DND-41 (cell line): ENCODE results near the gene RAVER2.

Experiments
- ATAC-seq: fragments of 200-7000 bp; cut with Tn5 transposase; 3 replicates; pipeline ENCODE4 v1.9.1; 2021; ENCODE audit warnings: low read depth; ENCODE audit not compliant: insufficient read depth
- DNase-seq: peaks from one replicate; pipeline ENCODE4 v3.0.0-alpha.2; 2020
- H2AFZ ChIP-seq: 2 replicates; pipeline ENCODE4 v1.6.0; 2012; ENCODE audit warnings: low read depth, low read length
- H3K27ac ChIP-seq: 2 replicates; pipeline ENCODE4 v1.5.1; 2012; ENCODE audit warnings: low read length, inconsistent platforms
- H3K27me3 ChIP-seq: fragments of 200-600 bp; sonication (generic); 2 replicates; pipeline ENCODE4 v1.6.0; 2012; ENCODE audit warnings: low read length, mild to moderate bottlenecking, inconsistent platforms; ENCODE audit not compliant: insufficient read depth, poor library complexity
- H3K36me3 ChIP-seq: 2 replicates; pipeline ENCODE4 v1.5.1; 2012; ENCODE audit warnings: low read length, inconsistent platforms; ENCODE audit not compliant: insufficient read depth
- H3K4me1 ChIP-seq: 2 replicates; pipeline ENCODE4 v1.5.1; 2012; ENCODE audit warnings: mild to moderate bottlenecking, low read length; ENCODE audit not compliant: insufficient read depth
- H3K4me2 ChIP-seq: 2 replicates; pipeline ENCODE4 v1.6.0; 2012; ENCODE audit warnings: mild to moderate bottlenecking, moderate library complexity, low read length, inconsistent platforms; ENCODE audit not compliant: insufficient read depth
- H3K4me3 ChIP-seq, 2 experiments: fragments of 200-600 bp in 1 of 2; shearing (Covaris generic) in 1 of 2; 2 replicates each; pipeline ENCODE4 v1.5.1; 2012 to 2016; ENCODE audit warnings: inconsistent platforms in 2 of 2, low read length in 2 of 2, mild to moderate bottlenecking in 2 of 2, low read depth in 1 of 2, moderate library complexity in 1 of 2
- H3K79me2 ChIP-seq: 2 replicates; pipeline ENCODE4 v1.6.0; 2012; ENCODE audit warnings: low read length, inconsistent platforms; ENCODE audit not compliant: insufficient read depth
- H3K9ac ChIP-seq: 2 replicates; pipeline ENCODE4 v1.6.0; 2012; ENCODE audit warnings: low read depth, mild to moderate bottlenecking, inconsistent platforms, low read length, moderate library complexity
- H3K9me3 ChIP-seq: 2 replicates; pipeline ENCODE4 v1.5.1; 2012; ENCODE audit warnings: low read length, moderate library complexity, mild to moderate bottlenecking, inconsistent platforms; ENCODE audit not compliant: insufficient read depth, severe bottlenecking
- H4K20me1 ChIP-seq: 2 replicates; pipeline ENCODE4 v1.6.0; 2012; ENCODE audit warnings: low read length; ENCODE audit not compliant: insufficient read depth
- EZH2 ChIP-seq: IDR thresholded peaks from 3 replicates; pipeline ENCODE4 v1.6.1; 2012; ENCODE audit warnings: borderline replicate concordance, low read depth, mild to moderate bottlenecking, moderate library complexity, low read length, inconsistent platforms; ENCODE audit not compliant: severe bottlenecking
- TF ChIP-seq, protein P1 (sequence below): IDR thresholded peaks from 2 replicates; pipeline ENCODE4 v1.5.1; 2012; ENCODE audit warnings: borderline replicate concordance, low read length, moderate library complexity, mild to moderate bottlenecking; ENCODE audit not compliant: poor library complexity, severe bottlenecking; ENCODE audit errors: extremely low read depth

RAVER2 gene

DNA sequence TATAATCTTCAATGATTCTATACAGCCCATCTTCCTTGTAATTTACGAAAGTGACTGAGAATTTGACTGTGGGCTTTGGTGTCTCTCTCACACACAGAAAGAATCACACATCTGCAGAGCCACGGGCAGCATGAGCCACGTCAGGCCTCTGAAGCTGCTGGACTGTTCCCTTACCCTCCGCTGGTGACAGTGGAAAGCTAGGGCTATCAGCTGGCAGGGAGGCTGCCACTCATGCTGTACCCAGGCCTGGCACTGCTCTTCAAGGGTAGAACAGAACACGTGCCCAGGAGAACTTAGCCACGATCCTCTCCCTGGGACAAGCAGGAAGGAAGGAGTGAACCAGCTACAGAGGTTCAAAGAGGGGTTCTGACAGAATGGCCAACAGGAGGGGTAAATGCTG is 130.7 kb downstream of the RAVER2 start:
- DNase-seq, result no peak
- H3K4me3 ChIP-seq, result no peak overlapping the region
- no peak overlapping the region for H2AFZ ChIP-seq
- no peak for ATAC-seq
- no peaks in the 10 kb centered on the region for H3K79me2 ChIP-seq
- peaks cover 80% of the 10 kb centered on the region for H3K36me3 ChIP-seq
- no peak overlapping the region for H3K9ac ChIP-seq
- no peak overlapping the region for H3K4me2 ChIP-seq
- H3K27ac ChIP-seq, result no peak overlapping the region
- no peaks in the 10 kb centered on the region for H3K9me3 ChIP-seq
- peaks cover 16% of the 10 kb centered on the region for H4K20me1 ChIP-seq
- H3K4me1 ChIP-seq, result peaks cover 11% of the 10 kb centered on the region
- no peak for TF ChIP-seq EZH2
- TF ChIP-seq, protein P1, sequence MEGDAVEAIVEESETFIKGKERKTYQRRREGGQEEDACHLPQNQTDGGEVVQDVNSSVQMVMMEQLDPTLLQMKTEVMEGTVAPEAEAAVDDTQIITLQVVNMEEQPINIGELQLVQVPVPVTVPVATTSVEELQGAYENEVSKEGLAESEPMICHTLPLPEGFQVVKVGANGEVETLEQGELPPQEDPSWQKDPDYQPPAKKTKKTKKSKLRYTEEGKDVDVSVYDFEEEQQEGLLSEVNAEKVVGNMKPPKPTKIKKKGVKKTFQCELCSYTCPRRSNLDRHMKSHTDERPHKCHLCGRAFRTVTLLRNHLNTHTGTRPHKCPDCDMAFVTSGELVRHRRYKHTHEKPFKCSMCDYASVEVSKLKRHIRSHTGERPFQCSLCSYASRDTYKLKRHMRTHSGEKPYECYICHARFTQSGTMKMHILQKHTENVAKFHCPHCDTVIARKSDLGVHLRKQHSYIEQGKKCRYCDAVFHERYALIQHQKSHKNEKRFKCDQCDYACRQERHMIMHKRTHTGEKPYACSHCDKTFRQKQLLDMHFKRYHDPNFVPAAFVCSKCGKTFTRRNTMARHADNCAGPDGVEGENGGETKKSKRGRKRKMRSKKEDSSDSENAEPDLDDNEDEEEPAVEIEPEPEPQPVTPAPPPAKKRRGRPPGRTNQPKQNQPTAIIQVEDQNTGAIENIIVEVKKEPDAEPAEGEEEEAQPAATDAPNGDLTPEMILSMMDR, result no peak
- no peaks in the 10 kb centered on the region for H3K27me3 ChIP-seq

DNA sequence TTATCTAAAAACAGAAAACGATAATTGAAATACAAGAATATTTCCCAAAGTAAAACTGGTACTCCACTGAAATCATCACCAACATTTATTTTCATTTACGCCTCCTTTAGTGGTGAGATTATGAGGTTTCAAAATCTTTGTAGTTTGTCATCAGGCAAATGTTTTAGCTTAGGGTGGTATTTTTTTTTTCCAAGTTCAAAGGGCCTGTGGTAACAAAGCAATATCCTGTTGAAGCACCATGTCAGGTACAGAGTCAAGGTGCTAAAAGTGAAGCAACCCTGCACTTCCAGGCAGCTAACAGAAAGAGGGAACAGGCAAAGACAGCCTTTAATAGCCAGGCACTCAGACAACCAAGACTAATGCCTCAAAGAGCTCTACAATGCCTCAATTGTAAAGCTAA is 132.3 kb downstream of the RAVER2 start:
- Histone ChIP-seq H3K4me1 (peaks cover 11% of the 10 kb centered on the region), H3K9me3 (no peaks in the 10 kb centered on the region), H3K9ac (no peak overlapping the region), H3K4me3 (no peak overlapping the region), H3K36me3 (peaks cover 69% of the 10 kb centered on the region), H3K79me2 (no peaks in the 10 kb centered on the region), H3K4me2 (no peak overlapping the region), H4K20me1 (peaks cover 16% of the 10 kb centered on the region), H2AFZ (no peak overlapping the region), H3K27ac (no peak overlapping the region), H3K27me3 (no peaks in the 10 kb centered on the region)
- DNase-seq (peak; percentile 27), ATAC-seq (peak; percentile 88)
- TF ChIP-seq, protein P1, result no peak
- no peak for TF ChIP-seq EZH2

DNA sequence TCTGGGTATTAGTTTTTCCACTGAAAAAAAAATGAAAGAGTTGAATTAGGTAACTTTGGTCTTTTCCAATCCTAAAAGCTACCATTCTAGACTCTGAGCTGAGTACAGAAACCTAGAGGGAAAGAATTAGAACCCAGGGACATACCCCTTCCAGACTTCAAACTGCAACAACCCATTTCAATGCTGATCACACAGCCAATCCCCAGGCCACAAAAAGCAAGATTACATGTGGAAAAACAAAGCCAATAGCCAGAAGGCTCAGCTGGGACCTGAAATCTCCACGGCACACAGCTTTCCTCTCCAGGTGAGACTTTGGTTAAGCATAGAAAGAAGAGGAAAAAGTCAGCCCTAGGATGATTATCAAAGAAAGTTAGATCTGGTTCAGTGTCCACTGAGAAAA is 132.7 kb downstream of the RAVER2 start:
- H3K27me3 ChIP-seq, result no peaks in the 10 kb centered on the region
- no peaks in the 10 kb centered on the region for H3K9me3 ChIP-seq
- no peak for DNase-seq
- H3K4me1 ChIP-seq, result peaks cover 11% of the 10 kb centered on the region
- H4K20me1 ChIP-seq, result peaks cover 16% of the 10 kb centered on the region
- ATAC-seq, result no peak
- H3K79me2 ChIP-seq, result no peaks in the 10 kb centered on the region
- no peak overlapping the region for H3K4me3 ChIP-seq
- no peak overlapping the region for H3K27ac ChIP-seq
- no peak overlapping the region for H2AFZ ChIP-seq
- H3K4me2 ChIP-seq, result no peak overlapping the region
- H3K36me3 ChIP-seq, result peaks cover 68% of the 10 kb centered on the region
- no peak overlapping the region for H3K9ac ChIP-seq
- TF ChIP-seq, protein P1, result no peak
- TF ChIP-seq EZH2, result no peak

DNA sequence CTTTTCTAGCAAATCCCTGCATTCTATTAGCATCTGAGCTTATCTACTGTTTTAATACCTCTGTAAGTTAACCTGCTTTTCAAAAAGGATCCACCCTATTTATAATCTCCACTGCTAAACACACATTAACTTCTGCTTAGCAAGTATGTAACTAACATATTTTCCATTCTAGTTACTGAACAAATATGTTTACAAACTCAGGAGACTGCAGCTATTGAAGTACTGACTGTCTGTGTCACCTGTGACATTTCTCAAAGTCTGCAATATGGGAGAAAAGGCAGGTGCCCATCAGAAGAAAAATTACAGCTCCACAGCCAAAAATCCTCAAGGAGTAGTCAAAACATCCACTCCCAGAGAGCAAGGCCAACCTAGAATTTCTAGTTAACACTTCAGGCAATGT is 133.2 kb downstream of the RAVER2 start:
- no peaks in the 10 kb centered on the region for H3K79me2 ChIP-seq
- peaks cover 11% of the 10 kb centered on the region for H3K4me1 ChIP-seq
- peaks cover 20% of the 10 kb centered on the region for H4K20me1 ChIP-seq
- H2AFZ ChIP-seq, result no peak overlapping the region
- DNase-seq (no peak), ATAC-seq (no peak)
- H3K27me3 ChIP-seq, result no peaks in the 10 kb centered on the region
- peaks cover 69% of the 10 kb centered on the region for H3K36me3 ChIP-seq
- H3K9ac ChIP-seq, result no peak overlapping the region
- no peak overlapping the region for H3K4me3 ChIP-seq
- no peak overlapping the region for H3K27ac ChIP-seq
- H3K4me2 ChIP-seq, result no peak overlapping the region
- TF ChIP-seq, protein P1, result no peak
- no peak for TF ChIP-seq EZH2
- no peaks in the 10 kb centered on the region for H3K9me3 ChIP-seq
